A673 (cell line): Measurements from ENCODE around the gene EPN1.

ENCODE experiments used
- CTCF ChIP-seq: fragments of 300-800, 200-600 bp; sonication (generic); conservative IDR thresholded peaks from 2 replicates; pipeline ENCODE4 v1.5.1; 2017; ENCODE audit warnings: low read depth, mild to moderate bottlenecking, antibody characterized with exemption, low read length, moderate library complexity, mixed read lengths
- EZH2 ChIP-seq: fragments of 200-600 bp; sonication (generic); IDR thresholded peaks from 2 replicates; pipeline ENCODE4 v1.6.1; 2017; ENCODE audit warnings: borderline replicate concordance, low read depth, mild to moderate bottlenecking, mixed read lengths, antibody characterized with exemption, low read length; ENCODE audit not compliant: poor library complexity, severe bottlenecking

DNA sequence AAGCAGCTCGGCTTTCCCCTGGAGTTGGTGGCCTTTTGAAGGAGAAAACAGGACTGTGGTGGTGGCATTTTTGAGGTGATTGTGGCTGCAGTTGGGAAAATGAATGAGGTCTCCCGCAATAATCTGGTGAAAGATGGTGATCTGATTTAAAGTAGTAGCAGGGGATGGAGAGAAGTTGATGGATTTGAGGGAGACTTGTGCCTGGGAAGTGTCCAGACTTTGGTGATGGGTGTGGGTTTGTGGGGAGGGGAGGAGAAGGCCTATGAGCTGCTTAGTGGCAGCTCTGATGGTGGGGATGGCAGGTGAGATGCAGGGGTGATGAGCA is 4.0 kb upstream of the EPN1 start:
- TF ChIP-seq CTCF (no peak), EZH2 (no peak)
